Placental pericyte (primary cell): Measurements from ENCODE around the gene EXOSC2. TPM values are rescaled to one million over a fixed set of nuclear protein-coding genes. Genes with fewer than 3 reads are reported as not detected.

Experiments
- small RNA-seq: library from RNA; depleted of rRNA; stranded (forward); fragments of <200 nt; gene quantifications from one replicate; pipeline ENCODE3, GENCODE V24; 2012; ENCODE audit warnings: low replicate concordance
- total RNA-seq: library from RNA; depleted of rRNA; stranded (reverse); fragments of >200 nt; gene quantifications from 2 replicates; pipeline ENCODE4 v1.2.3, GENCODE V29; 2012

Gene EXOSC2, protein sequence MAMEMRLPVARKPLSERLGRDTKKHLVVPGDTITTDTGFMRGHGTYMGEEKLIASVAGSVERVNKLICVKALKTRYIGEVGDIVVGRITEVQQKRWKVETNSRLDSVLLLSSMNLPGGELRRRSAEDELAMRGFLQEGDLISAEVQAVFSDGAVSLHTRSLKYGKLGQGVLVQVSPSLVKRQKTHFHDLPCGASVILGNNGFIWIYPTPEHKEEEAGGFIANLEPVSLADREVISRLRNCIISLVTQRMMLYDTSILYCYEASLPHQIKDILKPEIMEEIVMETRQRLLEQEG
- total RNA-seq: 16.2 and 47.8 TPM in 2 replicates

GRCh38 chr9:130693426-130694191 is at the start of gene EXOSC2:
Gene EXOSC2 (plus strand): TSS chr9:130693780. CDS start chr9:130693792, 12 bp downstream.

GRCh38 chr9:130664251-130665028 is 29.1 kb upstream of the EXOSC2 start, which contains the start of gene PRDM12:
Gene PRDM12 (plus strand): TSS chr9:130664594. CDS start chr9:130664654, 60 bp downstream.

Small RNAs within 50 kb of the gene (small RNA-seq; reads per million reads assigned to genes)
- not detected for gene AL359092.1

Other genes starting within 250 kb of the EXOSC2 start
- 22.0 and 199 TPM in 2 replicates for gene ASS1, start 248.8 kb upstream of the EXOSC2 start, total RNA-seq
- gene FUBP3, start 114.2 kb upstream of the EXOSC2 start, total RNA-seq: 47.7 and 51.8 TPM in 2 replicates
- under 0.01 TPM in 1 of 2 replicates, not detected in the other for gene PRDM12, start 29.2 kb upstream of the EXOSC2 start, total RNA-seq
- 79.3 and 81.0 TPM in 2 replicates for gene ABL1, start 141.5 kb downstream of the EXOSC2 start, total RNA-seq
- not detected in 2 replicates for gene QRFP, start 203.0 kb downstream of the EXOSC2 start, total RNA-seq
- gene FIBCD1, start 245.5 kb downstream of the EXOSC2 start, total RNA-seq: 2.4 and 17.9 TPM in 2 replicates